GM18951 (cell line): ENCODE results near the gene SHC1.

Experiments used
- POLR2A ChIP-seq: IDR thresholded peaks from 4 replicates; pipeline ENCODE4 v1.6.1; 2011; ENCODE audit warnings: mild to moderate bottlenecking; ENCODE audit not compliant: insufficient read length, insufficient read depth; ENCODE audit errors: extremely low read depth
- in situ Hi-C: fragments of 300-500 bp; cut with MboI; formaldehyde crosslinking; loops from one replicate; pipeline ENCODE4 v1.12.0; 2022; ENCODE audit warnings: low sequenced_read_pairs, mixed read lengths, inconsistent platforms; ENCODE audit not compliant: unreplicated experiment

SHC1 gene, protein sequence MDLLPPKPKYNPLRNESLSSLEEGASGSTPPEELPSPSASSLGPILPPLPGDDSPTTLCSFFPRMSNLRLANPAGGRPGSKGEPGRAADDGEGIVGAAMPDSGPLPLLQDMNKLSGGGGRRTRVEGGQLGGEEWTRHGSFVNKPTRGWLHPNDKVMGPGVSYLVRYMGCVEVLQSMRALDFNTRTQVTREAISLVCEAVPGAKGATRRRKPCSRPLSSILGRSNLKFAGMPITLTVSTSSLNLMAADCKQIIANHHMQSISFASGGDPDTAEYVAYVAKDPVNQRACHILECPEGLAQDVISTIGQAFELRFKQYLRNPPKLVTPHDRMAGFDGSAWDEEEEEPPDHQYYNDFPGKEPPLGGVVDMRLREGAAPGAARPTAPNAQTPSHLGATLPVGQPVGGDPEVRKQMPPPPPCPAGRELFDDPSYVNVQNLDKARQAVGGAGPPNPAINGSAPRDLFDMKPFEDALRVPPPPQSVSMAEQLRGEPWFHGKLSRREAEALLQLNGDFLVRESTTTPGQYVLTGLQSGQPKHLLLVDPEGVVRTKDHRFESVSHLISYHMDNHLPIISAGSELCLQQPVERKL

DNA sequence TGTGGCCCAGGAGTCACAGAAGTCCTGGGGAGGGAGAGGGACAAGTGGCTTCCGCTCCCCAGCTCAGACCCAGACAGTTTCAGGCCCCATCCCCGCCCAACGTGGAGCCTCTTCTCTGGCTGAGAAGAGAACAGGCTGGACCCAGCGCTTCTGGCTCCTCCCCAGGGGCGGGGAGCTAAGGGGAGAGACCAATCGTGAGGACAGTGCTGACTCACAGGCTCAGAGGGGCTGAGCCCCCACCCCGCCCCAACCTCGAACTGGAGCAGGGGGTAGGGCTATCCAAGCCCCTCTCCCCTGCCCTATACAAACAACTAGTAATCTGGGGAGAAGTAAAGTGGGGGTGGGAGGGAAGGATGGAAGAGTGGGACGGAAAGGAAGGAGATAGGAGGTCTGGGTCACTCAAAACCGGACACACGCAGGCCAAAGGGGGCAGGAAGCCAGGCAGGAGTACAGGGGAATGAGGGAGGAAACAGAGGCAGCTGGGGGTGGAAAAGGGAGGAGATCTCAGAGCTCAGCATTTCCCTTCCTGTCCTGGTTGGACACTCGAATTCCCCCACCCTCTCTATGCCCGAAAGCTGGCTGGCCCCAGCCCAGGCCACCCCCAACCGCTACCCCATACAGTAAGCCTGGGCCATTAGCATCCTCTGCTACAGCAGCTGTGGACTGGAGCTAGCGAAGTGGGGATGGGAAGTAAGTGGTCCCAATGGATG lies at the start of gene SHC1:
Gene SHC1, minus strand, starts transcription at position 117 of the 710 bp plus-strand sequence. CDS start 221 bp downstream, outside the sequence.
- TF ChIP-seq POLR2A: peak; percentile 34
- in situ Hi-C loops: no loop called here

DNA sequence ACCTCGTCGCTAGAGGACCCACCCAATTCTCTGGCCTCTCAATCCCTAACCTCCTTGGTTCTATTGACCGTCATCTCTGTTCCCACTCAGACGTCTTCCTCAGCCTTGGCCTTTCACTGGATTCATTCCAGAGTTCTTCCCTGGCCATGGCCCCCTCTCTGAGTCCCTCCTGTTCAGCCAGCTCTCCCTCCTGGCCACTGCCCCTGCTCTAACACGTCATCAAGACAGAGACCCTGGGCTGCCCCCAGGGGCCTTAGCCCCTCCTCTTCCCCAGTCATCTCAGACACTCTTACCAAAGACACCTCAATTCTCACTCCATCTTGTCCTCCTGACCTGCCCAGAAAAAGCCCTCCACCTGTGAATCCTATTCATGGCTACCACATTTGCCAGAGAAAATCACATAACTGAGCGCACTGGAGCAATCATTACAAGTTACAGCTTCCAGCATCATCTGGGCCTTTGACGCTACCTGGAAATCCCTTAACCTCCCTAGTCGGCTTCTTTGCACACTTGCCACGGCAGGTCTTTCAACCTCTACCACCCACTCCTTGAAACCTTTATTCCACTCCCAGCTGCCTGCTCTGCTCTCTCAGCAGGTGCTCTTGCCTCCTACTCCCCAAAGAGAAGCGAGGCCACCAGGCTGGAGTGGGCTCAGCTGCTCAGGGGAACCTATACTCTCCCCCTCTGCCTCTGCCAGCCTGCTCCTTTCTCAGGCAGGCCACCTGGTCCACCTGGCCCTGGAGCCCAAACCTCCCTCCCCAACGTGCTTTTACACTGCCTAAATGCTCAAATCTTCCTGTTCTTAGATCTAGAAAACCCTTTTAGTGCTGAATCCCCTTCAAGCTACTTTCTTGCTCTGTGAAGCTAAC lies 49.1 kb upstream of the SHC1 start:
- no peak for TF ChIP-seq POLR2A
- in situ Hi-C loops: no loop called here

DNA sequence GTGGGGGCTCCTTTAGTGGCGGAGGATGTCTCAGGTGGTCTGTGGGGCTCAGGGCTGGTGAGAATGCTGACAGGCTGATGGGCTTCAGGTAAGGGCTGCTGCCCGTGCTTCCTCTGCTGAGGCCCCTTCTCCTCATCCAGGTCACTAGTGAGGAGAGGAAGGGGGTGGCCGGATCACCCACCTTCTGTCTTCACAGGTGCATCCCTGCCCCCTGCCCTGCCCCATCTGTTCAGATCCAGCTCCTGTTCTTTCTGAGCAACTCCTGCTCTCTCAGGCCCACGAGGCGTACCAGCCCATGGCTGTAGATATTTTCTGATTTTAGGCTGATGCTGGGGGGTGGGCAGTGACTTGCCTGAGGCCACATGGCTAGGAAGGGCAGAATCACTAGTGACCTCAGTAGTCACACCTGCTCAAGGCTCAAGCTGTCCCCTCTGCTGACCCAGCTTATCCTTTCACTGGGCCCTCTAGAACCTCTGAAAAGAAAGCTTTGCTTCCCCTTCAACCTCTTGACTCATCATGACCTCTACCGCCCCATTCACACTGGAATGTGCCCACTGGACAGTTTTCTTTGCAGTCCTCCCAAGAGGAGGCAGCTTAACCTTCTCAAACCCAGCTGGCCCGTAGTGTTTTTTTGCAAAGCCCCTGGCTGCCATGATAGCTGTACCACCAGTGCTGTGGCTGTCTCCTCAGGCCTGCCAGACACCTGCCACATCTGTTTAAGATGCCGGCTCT lies 48.2 kb upstream of the SHC1 start:
- no peak for TF ChIP-seq POLR2A
- in situ Hi-C loops: no loop called here

DNA sequence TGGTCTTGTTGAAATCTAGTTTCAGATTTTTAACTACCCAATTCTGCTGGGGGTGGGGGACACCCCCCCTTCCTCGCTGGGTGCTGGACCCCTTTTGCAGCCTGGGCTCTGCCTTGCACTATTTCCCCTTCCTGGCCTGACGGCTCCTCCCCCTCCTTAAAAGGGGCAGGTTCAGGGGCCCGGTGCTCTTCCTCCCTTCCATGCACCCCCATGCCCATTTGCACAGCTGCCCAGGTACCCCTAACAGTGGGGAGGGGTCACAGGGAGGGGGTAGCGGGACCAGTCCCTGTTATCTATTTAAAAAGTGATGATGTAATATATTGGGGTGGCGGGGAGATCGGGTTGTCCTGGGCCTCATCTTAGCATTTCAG lies 47.4 kb upstream of the SHC1 start:
- TF ChIP-seq POLR2A: no peak
- in situ Hi-C loops: no loop called here

DNA sequence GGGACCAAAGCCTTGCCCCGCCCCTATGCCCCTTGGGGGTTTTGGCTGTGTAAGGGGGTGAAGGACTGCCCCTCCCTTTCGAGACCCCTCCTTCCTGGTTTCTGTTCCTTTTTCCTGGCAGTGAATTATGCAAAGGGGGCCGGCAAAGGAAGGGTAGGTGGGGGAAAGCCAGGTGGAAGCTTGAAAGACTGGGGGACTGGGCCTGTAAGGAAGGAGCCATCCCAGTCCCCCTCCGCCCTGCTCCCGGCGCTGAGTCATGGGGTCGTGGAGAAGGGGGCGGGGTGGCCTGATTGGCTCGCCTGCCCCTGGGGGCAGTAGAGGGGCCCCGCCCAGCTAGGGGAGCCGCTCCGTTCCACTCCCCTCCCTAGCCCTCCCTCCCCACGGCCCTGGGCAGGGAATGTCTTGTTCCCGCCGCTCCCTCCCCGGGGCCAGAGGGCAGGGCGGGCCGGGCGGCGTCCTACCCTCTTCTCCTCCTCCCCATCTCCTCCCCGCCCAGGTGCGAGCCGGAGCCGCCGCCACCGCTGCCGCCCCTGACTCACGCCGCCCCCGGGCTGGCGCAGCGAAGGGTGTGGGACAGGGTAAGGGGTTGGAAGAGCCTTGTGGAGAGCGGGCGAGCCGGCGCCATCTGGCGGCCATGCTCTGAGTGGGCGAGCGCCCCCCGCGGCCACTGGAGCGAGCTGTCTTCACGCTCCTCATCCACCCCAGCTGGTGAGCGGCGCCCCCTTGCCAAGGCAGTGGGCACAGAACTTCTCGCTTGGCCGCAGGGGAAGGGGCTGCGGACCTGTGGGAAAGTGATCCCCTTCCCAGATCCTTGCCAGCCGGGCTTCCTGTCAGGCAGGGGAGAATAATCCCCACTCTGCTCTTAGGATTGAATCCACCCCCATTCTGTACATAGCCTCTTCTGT lies 46.7 kb upstream of the SHC1 start:
- in situ Hi-C loops: no loop called here
- no peak for TF ChIP-seq POLR2A

DNA sequence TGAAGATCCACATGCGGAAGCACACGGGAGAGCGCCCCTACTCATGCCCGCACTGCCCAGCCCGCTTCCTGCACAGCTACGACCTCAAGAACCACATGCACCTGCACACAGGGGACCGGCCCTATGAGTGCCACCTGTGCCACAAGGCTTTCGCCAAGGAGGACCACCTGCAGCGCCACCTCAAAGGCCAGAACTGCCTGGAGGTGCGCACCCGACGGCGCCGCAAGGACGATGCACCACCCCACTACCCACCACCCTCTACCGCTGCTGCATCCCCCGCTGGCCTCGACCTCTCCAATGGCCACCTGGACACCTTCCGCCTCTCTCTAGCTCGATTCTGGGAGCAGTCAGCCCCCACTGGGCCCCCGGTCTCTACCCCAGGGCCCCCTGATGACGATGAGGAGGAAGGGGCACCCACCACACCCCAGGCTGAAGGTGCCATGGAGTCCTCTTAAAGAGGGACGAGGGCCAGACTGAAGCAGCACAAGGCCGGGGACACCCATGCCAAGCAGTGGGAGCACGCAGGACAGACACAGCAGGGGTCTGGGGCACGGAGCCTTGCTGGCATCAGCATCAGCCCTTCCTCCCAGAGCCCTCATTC lies 45.8 kb upstream of the SHC1 start:
- no peak for TF ChIP-seq POLR2A
- in situ Hi-C loops: no loop called here

DNA sequence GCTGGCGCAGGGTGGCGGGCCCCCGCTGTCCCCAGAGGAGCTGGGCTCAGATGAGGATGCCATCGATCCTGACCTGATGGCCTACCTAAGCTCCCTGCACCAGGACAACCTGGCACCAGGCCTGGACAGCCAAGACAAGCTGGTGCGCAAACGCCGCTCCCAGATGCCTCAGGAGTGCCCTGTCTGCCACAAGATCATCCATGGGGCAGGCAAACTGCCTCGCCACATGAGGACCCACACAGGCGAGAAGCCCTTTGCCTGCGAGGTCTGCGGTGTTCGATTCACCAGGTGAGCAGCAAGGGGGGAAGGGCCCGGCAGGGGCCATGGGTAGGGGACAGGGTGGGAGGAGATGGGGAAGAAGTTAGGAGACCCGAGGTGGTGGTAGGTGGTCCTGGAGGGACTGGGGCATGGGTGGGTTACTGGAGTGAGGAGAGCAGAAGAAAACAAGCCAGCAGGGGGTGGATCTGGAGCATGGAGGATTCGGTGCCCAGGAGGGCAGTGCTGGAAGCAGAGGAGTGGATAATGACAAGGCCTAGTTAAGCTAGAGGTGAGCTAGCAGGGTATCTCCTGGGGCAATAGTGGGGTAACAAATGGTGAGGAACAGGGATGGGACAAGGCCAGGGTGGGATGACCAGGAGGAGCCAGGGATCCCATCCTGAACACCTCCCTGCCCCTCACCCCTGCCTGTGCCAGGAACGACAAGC lies 45.1 kb upstream of the SHC1 start:
- in situ Hi-C loops: no loop called here
- TF ChIP-seq POLR2A: no peak

DNA sequence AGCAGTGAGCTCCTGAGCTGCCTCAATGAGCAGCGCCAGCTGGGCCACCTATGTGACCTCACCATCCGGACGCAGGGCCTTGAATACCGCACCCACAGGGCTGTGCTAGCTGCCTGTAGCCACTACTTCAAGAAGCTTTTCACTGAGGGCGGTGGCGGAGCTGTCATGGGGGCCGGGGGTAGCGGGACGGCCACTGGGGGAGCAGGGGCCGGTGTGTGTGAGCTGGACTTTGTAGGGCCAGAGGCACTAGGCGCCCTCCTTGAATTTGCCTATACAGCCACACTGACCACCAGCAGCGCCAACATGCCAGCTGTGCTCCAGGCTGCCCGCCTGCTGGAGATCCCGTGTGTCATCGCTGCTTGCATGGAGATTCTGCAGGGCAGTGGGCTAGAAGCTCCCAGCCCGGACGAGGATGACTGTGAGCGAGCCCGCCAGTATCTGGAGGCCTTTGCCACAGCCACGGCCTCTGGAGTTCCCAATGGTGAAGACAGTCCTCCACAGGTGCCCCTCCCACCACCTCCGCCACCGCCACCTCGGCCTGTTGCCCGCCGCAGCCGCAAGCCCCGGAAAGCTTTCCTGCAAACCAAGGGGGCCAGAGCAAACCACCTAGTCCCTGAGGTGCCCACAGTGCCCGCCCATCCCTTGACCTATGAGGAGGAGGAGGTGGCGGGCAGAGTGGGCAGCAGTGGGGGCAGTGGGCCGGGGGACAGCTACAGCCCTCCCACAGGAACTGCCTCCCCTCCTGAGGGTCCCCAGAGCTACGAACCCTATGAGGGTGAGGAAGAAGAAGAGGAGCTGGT lies 44.4 kb upstream of the SHC1 start:
- in situ Hi-C loops: no loop called here
- no peak for TF ChIP-seq POLR2A

DNA sequence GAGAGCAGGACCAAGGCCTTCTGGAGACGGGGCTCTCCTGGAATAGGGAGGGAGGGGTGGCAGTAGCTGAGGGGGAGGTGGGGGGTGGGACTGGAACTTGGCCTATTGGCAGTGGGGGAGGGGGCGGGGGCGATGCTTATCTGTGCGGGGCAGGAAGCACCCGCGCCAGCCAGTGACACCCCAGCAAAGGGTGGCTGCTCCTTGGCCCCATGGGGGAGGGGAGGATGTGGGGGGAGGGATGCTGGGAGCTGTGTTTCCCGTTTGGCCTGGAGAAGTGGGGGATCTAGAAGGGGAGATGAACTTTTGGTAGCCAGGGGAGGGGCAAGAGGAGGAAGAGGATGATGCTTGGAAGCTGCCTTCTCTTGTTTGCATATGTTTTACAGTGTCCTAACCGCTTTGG lies 43.1 kb upstream of the SHC1 start:
- in situ Hi-C loops: no loop called here
- no peak for TF ChIP-seq POLR2A
